HUES64 (cell line): ENCODE results near the gene YWHAE.
"Not testable (repeated sequence)": the region's sequence is repeated elsewhere in the genome, so short reads cannot be mapped to it uniquely, and the experiment has no call there.

Experiments used
- H3K27ac ChIP-seq: 2 replicates; pipeline ENCODE4 v1.7.0; 2013; ENCODE audit warnings: low read depth, low read length, inconsistent platforms
- H3K27me3 ChIP-seq: 2 replicates; pipeline ENCODE4 v1.6.1; 2013; ENCODE audit warnings: mild to moderate bottlenecking, low read length; ENCODE audit not compliant: insufficient read depth
- H3K36me3 ChIP-seq: 2 replicates; pipeline ENCODE4 v1.6.1; 2013; ENCODE audit warnings: mild to moderate bottlenecking, low read length; ENCODE audit not compliant: insufficient read depth
- H3K4me1 ChIP-seq: 2 replicates; pipeline ENCODE4 v1.6.1; 2013; ENCODE audit warnings: mild to moderate bottlenecking, low read length, moderate library complexity; ENCODE audit not compliant: insufficient read depth
- H3K4me3 ChIP-seq: 2 replicates; pipeline ENCODE4 v1.5.1; 2013; ENCODE audit warnings: mild to moderate bottlenecking, low read length, moderate library complexity
- H3K9ac ChIP-seq: 2 replicates; pipeline ENCODE4 v1.6.1; 2013; ENCODE audit warnings: mild to moderate bottlenecking, low read depth, low read length
- H3K9me3 ChIP-seq: 2 replicates; pipeline ENCODE4 v1.6.1; 2013; ENCODE audit warnings: low read depth, low read length; ENCODE audit not compliant: insufficient read depth
- WGBS: fragments of 150-250, 120-280 bp; methylation state at CpG from one replicate; pipeline ENCODE4 v1.1.7; 2013; ENCODE audit warnings: missing lambda C conversion rate; 5-methylcytosine and 5-hydroxymethylcytosine counted together

YWHAE gene

GRCh38 chr17:1352530-1352929 is 47.5 kb downstream of the YWHAE start:
- not testable (repeated sequence) for H3K4me3 ChIP-seq, H3K27ac ChIP-seq, H3K4me1 ChIP-seq, H3K27me3 ChIP-seq, H3K9ac ChIP-seq, H3K9me3 ChIP-seq
- peaks cover 83% of the 10 kb centered on the region for H3K36me3 ChIP-seq
- WGBS = 96% methylated on average over 16 of the region's 16 CpGs

- no peaks in the 10 kb centered on the region for H3K27me3 ChIP-seq
- 96% methylated on average over 3 of the region's 3 CpGs for WGBS
- H3K4me1 ChIP-seq = no peaks in the 10 kb centered on the region
- H3K9ac ChIP-seq = no peak overlapping the region
- H3K36me3 ChIP-seq = peaks cover 84% of the 10 kb centered on the region
- H3K27ac ChIP-seq = no peak overlapping the region
- no peaks in the 10 kb centered on the region for H3K9me3 ChIP-seq
- H3K4me3 ChIP-seq = no peak overlapping the region
These were observed 48.1 kb downstream of the YWHAE start for GRCh38 chr17:1351971-1352370.

GRCh38 chr17:1351275-1351674 is 48.7 kb downstream of the YWHAE start:
- Histone ChIP-seq H3K9me3 (no peaks in the 10 kb centered on the region), H3K36me3 (peaks cover 82% of the 10 kb centered on the region), H3K27ac (no peak overlapping the region), H3K4me3 (no peak overlapping the region), H3K27me3 (no peaks in the 10 kb centered on the region), H3K4me1 (no peaks in the 10 kb centered on the region), H3K9ac (no peak overlapping the region)
- 97% methylated on average over 5 of the region's 5 CpGs for WGBS

GRCh38 chr17:1347589-1348323 is 52.3 kb downstream of the YWHAE start:
- 93% methylated on average over 11 of the region's 11 CpGs for WGBS
- H3K4me3 ChIP-seq = no peak overlapping the region
- peaks cover 17% of the 10 kb centered on the region for H3K4me1 ChIP-seq
- H3K27me3 ChIP-seq = no peaks in the 10 kb centered on the region
- peaks cover 82% of the 10 kb centered on the region for H3K36me3 ChIP-seq
- no peaks in the 10 kb centered on the region for H3K9me3 ChIP-seq
- H3K27ac ChIP-seq = no peak overlapping the region
- no peak overlapping the region for H3K9ac ChIP-seq

GRCh38 chr17:1344521-1344920 is 55.5 kb downstream of the YWHAE start:
- peaks cover 57% of the 10 kb centered on the region for H3K36me3 ChIP-seq

GRCh38 chr17:1343554-1343953 is 56.5 kb downstream of the YWHAE start:
- Histone ChIP-seq H3K9ac (no peak overlapping the region), H3K4me3 (no peak overlapping the region), H3K27me3 (no peaks in the 10 kb centered on the region), H3K36me3 (peaks cover 49% of the 10 kb centered on the region), H3K4me1 (peaks cover 17% of the 10 kb centered on the region), H3K9me3 (no peaks in the 10 kb centered on the region), H3K27ac (no peak overlapping the region)
- 92% methylated on average over 5 of the region's 5 CpGs for WGBS

More at GRCh38 chr17:1344521-1344920, 55.5 kb downstream of the YWHAE start:
- Histone ChIP-seq H3K9me3 (no peaks in the 10 kb centered on the region), H3K27ac (0 out of 2 replicates have a peak overlapping the region, but pooled peaks have one; percentile 1), H3K4me3 (no peak overlapping the region), H3K4me1 (peaks cover 17% of the 10 kb centered on the region), H3K27me3 (no peaks in the 10 kb centered on the region), H3K9ac (no peak overlapping the region)
- 79% methylated on average over 7 of the region's 7 CpGs for WGBS

- H3K4me1 ChIP-seq = peaks cover 10% of the 10 kb centered on the region
- H3K27me3 ChIP-seq = no peaks in the 10 kb centered on the region
- no peaks in the 10 kb centered on the region for H3K9me3 ChIP-seq
- no peak overlapping the region for H3K27ac ChIP-seq
- peaks cover 23% of the 10 kb centered on the region for H3K36me3 ChIP-seq
- no peak overlapping the region for H3K9ac ChIP-seq
- H3K4me3 ChIP-seq = no peak overlapping the region
- 96% methylated on average over 11 of the region's 11 CpGs for WGBS
These were observed 59.7 kb downstream of the YWHAE start for GRCh38 chr17:1340371-1340770.

GRCh38 chr17:1331708-1332107 is 68.3 kb downstream of the YWHAE start:
- Histone ChIP-seq H3K9ac (no peak overlapping the region), H3K27me3 (no peaks in the 10 kb centered on the region), H3K36me3 (no peaks in the 10 kb centered on the region), H3K27ac (no peak overlapping the region), H3K4me3 (no peak overlapping the region), H3K4me1 (no peaks in the 10 kb centered on the region), H3K9me3 (no peaks in the 10 kb centered on the region)
- WGBS = 95% methylated on average over 8 of the region's 8 CpGs

GRCh38 chr17:1329745-1330343 is 70.2 kb downstream of the YWHAE start:
- Histone ChIP-seq H3K27me3 (no peaks in the 10 kb centered on the region), H3K4me1 (no peaks in the 10 kb centered on the region), H3K4me3 (no peak overlapping the region), H3K36me3 (no peaks in the 10 kb centered on the region), H3K27ac (no peak overlapping the region), H3K9ac (no peak overlapping the region), H3K9me3 (no peaks in the 10 kb centered on the region)
- 86% methylated on average over 12 of the region's 12 CpGs for WGBS

- H3K9ac ChIP-seq = no peak overlapping the region
- H3K4me1 ChIP-seq = no peaks in the 10 kb centered on the region
- H3K4me3 ChIP-seq = no peak overlapping the region
- no peaks in the 10 kb centered on the region for H3K27me3 ChIP-seq
- no peaks in the 10 kb centered on the region for H3K9me3 ChIP-seq
- H3K27ac ChIP-seq = no peak overlapping the region
- H3K36me3 ChIP-seq = no peaks in the 10 kb centered on the region
- 52% methylated on average over 7 of the region's 7 CpGs for WGBS
These were observed 71.6 kb downstream of the YWHAE start for GRCh38 chr17:1328437-1328836.

- H3K4me3 ChIP-seq = no peak overlapping the region
- H3K27me3 ChIP-seq = no peaks in the 10 kb centered on the region
- no peak overlapping the region for H3K27ac ChIP-seq
- H3K9me3 ChIP-seq = no peaks in the 10 kb centered on the region
- 82% methylated on average over 12 of the region's 12 CpGs for WGBS
- no peak overlapping the region for H3K9ac ChIP-seq
- no peaks in the 10 kb centered on the region for H3K36me3 ChIP-seq
- no peaks in the 10 kb centered on the region for H3K4me1 ChIP-seq
These were observed 74.3 kb downstream of the YWHAE start for GRCh38 chr17:1325766-1326165.
